Activated CD4-positive, alpha-beta T cell treated with anti-CD3 and anti-CD28 coated beads for 24 hours (primary cell): Measurements from ENCODE around the gene IGF2.

Source experiments
- DNase-seq, 2 donors: peaks; one replicate each; pipeline ENCODE4 v3.0.0-alpha.2; 2020; ENCODE audit warnings: low read depth in 2 of 2

Gene IGF2

GRCh38 chr11:2103668-2104523 is 35.3 kb downstream of the IGF2 start:
- no peak for DNase-seq

GRCh38 chr11:2102883-2103213 is 36.3 kb downstream of the IGF2 start:
- DNase-seq: no peak

- DNase-seq: no peak
Measured at GRCh38 chr11:2102132-2102882, 36.9 kb downstream of the IGF2 start.

GRCh38 chr11:2101171-2101675 is 38.0 kb downstream of the IGF2 start:
- DNase-seq: no peak

GRCh38 chr11:2100361-2101170 is 38.6 kb downstream of the IGF2 start:
- no peak for DNase-seq

GRCh38 chr11:2099516-2100349 is 39.5 kb downstream of the IGF2 start:
- DNase-seq: no peak

- no peak for DNase-seq
Measured at GRCh38 chr11:2098691-2099515, 40.3 kb downstream of the IGF2 start.

GRCh38 chr11:2097998-2098690 is 41.0 kb downstream of the IGF2 start:
- no peak for DNase-seq

- DNase-seq: no peak
Measured at GRCh38 chr11:2097356-2097997, 41.7 kb downstream of the IGF2 start.

GRCh38 chr11:2096919-2097301 is 42.3 kb downstream of the IGF2 start:
- no peak for DNase-seq

- no peak for DNase-seq
Measured at GRCh38 chr11:2096011-2096918, 42.9 kb downstream of the IGF2 start.

- no peak for DNase-seq
Measured at GRCh38 chr11:2095542-2095941, 43.6 kb downstream of the IGF2 start.

GRCh38 chr11:2095198-2095520 is 44.0 kb downstream of the IGF2 start:
- no peak for DNase-seq

- no peak for DNase-seq
Measured at GRCh38 chr11:2094354-2095197, 44.6 kb downstream of the IGF2 start.

- DNase-seq: no peak
Measured at GRCh38 chr11:2093575-2094353, 45.4 kb downstream of the IGF2 start.

GRCh38 chr11:2092956-2093412 is 46.2 kb downstream of the IGF2 start:
- peak in 1 of 2 donors; percentile 35 for DNase-seq
